ENCODE data around the gene EHF. TPM values are rescaled to one million over a fixed set of nuclear protein-coding genes. Genes with fewer than 3 reads are reported as not detected.

The EHF gene
- total and polyA plus RNA-seq, 2 of the 8 experiments (the other 6 are each of a cell fraction or from before 2014, with no cell fraction given) = not detected

DNA sequence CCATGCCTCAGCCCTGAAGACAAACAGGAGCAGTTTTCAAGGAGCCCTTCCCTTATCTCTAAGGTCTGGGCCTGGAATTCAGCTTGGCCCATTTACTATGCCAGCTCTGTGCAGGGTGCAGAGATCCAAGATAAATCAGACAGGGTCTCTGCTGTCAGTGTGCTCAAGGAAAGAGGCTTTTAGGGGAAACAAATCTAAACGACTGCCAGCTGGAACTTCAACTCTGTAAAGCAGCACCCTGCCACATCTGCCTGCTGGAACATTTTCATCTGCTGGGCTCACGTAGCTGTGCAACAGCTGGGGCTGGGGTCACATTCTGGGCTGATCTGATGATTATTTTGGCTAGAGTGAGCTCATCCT lies 19.8 kb upstream of the EHF start:
- Histone ChIP-seq H3K4me3 (ENCODE audit: extremely low read depth in 1 of 4, insufficient read depth in 2 of 4, low read depth in 3 of 4, low read length in 4 of 4) (no peak overlapping the region), H2BK120ac (replicated peaks; ENCODE audit: low read depth, low read length) (no peak overlapping the region), H2BK12ac (ENCODE audit: low read depth, low read length) (no peak overlapping the region), H3K56ac (replicated peaks; ENCODE audit: insufficient read length, low read depth, low read length) (no peak overlapping the region), H2AK5ac (ENCODE audit: low read depth, low read length) (no peak overlapping the region), H3K27ac (ENCODE audit: low read depth, low read length) (no peak overlapping the region), H3K9me3 (ENCODE audit: insufficient read depth in 2 of 2, low read depth in 1 of 2, low read length in 1 of 2) (no peaks in the 10 kb centered on the region), H3K4me2 (ENCODE audit: insufficient read depth in 1 of 2, low read depth in 2 of 2, low read length in 2 of 2) (no peak overlapping the region), H2BK15ac (ENCODE audit: low read length) (no peak overlapping the region), H3K4me1 (replicated peaks in 1 of 4; ENCODE audit: control insufficient read depth in 3 of 4, insufficient read depth in 4 of 4, low read length in 3 of 4) (no peaks in the 10 kb centered on the region), H3K9ac (replicated peaks in 1 of 4; ENCODE audit: extremely low read depth in 1 of 4, low read depth in 3 of 4, low read length in 3 of 4) (no peak overlapping the region), H3K14ac (ENCODE audit: insufficient read length) (no peak overlapping the region), H4K20me1 (replicated peaks in 1 of 2; ENCODE audit: control insufficient read depth in 1 of 2, insufficient read depth in 2 of 2, low read length in 2 of 2) (no peaks in the 10 kb centered on the region), H4K8ac (ENCODE audit: extremely low read depth, insufficient read depth, low read length) (no peak overlapping the region), H3K23ac (ENCODE audit: insufficient read length) (no peak overlapping the region), H3K18ac (ENCODE audit: extremely low read depth, low read length) (no peak overlapping the region), H4K5ac (ENCODE audit: insufficient read length, low read depth, low read length) (no peak overlapping the region), H3K79me2 (ENCODE audit: control insufficient read depth in 1 of 2, insufficient read depth in 2 of 2, low read length in 2 of 2) (no peaks in the 10 kb centered on the region), H3K36me3 (ENCODE audit: control insufficient read depth in 2 of 4, insufficient read depth in 4 of 4, low read length in 3 of 4) (no peaks in the 10 kb centered on the region), H3K4ac (replicated peaks; ENCODE audit: insufficient read length, low read depth, low read length) (no peak overlapping the region), H3K27me3 (replicated peaks in 1 of 4; ENCODE audit: control insufficient read depth in 3 of 4, extremely low read depth in 1 of 4, insufficient read depth in 3 of 4, low read length in 3 of 4) (no peaks in the 10 kb centered on the region), H3K23me2 (ENCODE audit: low read depth, low read length) (no peaks in the 10 kb centered on the region), H2BK5ac (ENCODE audit: low read depth, low read length) (no peak overlapping the region), H2BK20ac (ENCODE audit: low read length) (no peak overlapping the region), H4K91ac (replicated peaks; ENCODE audit: insufficient read length, low read length) (no peak overlapping the region), H2AFZ (ENCODE audit: low read length) (no peak overlapping the region), H3K79me1 (ENCODE audit: low read depth, low read length) (no peaks in the 10 kb centered on the region)
- DNase-seq (ENCODE audit: low read depth in 1 of 2, low spot score in 2 of 2) = no peak
- CTCF ChIA-PET (ENCODE audit: partially characterized antibody) = interaction anchor here (0.7 to 1.7 kb wide), 6 partner anchors 14 to 627 kb away, joined by 3 to 15 read pairs (median 3); no protein-coding TSS in a partner anchor
- no peak for FAIRE-seq
- POLR2A ChIA-PET (ENCODE audit: partially characterized antibody) = no interaction called here
- 89% methylated on average over 2 of the region's 2 CpGs; no CpG with 5 or more reads in 1 of the 2 experiments for WGBS, 2 experiments (ENCODE audit: extremely low coverage in 1 of 2, insufficient coverage in 1 of 2, insufficient read length in 1 of 2, insufficient replicate concordance in 2 of 2, low coverage in 1 of 2, low lambda C conversion rate in 2 of 2, missing lambda C conversion rate in 1 of 2)
- TF ChIP-seq GTF2F1 (IDR thresholded peaks at IDR 0.05; ENCODE audit: borderline replicate concordance, low read depth, low read length) (no peak), POU5F1 (IDR thresholded peaks at IDR 0.05; ENCODE audit: low read depth, low read length) (no peak), CBX5 (IDR thresholded peaks at IDR 0.05; ENCODE audit: low read depth, low read length) (no peak), NRF1 (IDR thresholded peaks at IDR 0.05; ENCODE audit: low read depth, low read length) (no peak), RAD21 (IDR thresholded peaks at IDR 0.05 in 1 of 2, conservative IDR thresholded peaks at IDR 0.05 in 1 of 2; ENCODE audit: low read depth in 2 of 2, low read length in 2 of 2) (no peak), SIRT6 (IDR thresholded peaks at IDR 0.05; ENCODE audit: low read length) (no peak), RFX5 (IDR thresholded peaks at IDR 0.05; ENCODE audit: borderline replicate concordance, low read depth, low read length) (no peak), SRF (IDR thresholded peaks at IDR 0.05; ENCODE audit: low read depth, low read length) (no peak), KDM4A (IDR thresholded peaks at IDR 0.05; ENCODE audit: low read depth, low read length, severe bottlenecking) (no peak), ASH2L (IDR thresholded peaks at IDR 0.05; ENCODE audit: low read length) (no peak), CREB1 (IDR thresholded peaks at IDR 0.05) (no peak)
- TF ChIP-seq, protein P1, sequence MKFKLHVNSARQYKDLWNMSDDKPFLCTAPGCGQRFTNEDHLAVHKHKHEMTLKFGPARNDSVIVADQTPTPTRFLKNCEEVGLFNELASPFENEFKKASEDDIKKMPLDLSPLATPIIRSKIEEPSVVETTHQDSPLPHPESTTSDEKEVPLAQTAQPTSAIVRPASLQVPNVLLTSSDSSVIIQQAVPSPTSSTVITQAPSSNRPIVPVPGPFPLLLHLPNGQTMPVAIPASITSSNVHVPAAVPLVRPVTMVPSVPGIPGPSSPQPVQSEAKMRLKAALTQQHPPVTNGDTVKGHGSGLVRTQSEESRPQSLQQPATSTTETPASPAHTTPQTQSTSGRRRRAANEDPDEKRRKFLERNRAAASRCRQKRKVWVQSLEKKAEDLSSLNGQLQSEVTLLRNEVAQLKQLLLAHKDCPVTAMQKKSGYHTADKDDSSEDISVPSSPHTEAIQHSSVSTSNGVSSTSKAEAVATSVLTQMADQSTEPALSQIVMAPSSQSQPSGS (IDR thresholded peaks at IDR 0.05; ENCODE audit: low read length) = no peak
- TF ChIP-seq, protein P2, sequence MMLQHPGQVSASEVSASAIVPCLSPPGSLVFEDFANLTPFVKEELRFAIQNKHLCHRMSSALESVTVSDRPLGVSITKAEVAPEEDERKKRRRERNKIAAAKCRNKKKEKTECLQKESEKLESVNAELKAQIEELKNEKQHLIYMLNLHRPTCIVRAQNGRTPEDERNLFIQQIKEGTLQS (IDR thresholded peaks at IDR 0.05; ENCODE audit: insufficient read depth, low read depth, low read length) = no peak
